ENCODE measurements around the gene UPK3A. TPM values are rescaled to one million over a fixed set of nuclear protein-coding genes. Genes with fewer than 3 reads are reported as not detected.

UPK3A gene
- total and polyA plus RNA-seq, 2 of the 13 experiments (the other 11 are each of a cell fraction or from before 2014, with no cell fraction given): 10.5 to 13.8 TPM

- H2AFZ ChIP-seq (ENCODE audit: low read length): no peak overlapping the region
- CTCF ChIA-PET (ENCODE audit: low intra/inter-chr PET ratio, low total read pairs): interaction anchor here (0.5 to 1.5 kb wide), 2 partner anchors 160 to 161 kb away, joined by 3 to 8 read pairs; no protein-coding TSS in a partner anchor
These were observed 21.8 kb upstream of the UPK3A start for GRCh38 chr22:45262931-45263462.

DNA sequence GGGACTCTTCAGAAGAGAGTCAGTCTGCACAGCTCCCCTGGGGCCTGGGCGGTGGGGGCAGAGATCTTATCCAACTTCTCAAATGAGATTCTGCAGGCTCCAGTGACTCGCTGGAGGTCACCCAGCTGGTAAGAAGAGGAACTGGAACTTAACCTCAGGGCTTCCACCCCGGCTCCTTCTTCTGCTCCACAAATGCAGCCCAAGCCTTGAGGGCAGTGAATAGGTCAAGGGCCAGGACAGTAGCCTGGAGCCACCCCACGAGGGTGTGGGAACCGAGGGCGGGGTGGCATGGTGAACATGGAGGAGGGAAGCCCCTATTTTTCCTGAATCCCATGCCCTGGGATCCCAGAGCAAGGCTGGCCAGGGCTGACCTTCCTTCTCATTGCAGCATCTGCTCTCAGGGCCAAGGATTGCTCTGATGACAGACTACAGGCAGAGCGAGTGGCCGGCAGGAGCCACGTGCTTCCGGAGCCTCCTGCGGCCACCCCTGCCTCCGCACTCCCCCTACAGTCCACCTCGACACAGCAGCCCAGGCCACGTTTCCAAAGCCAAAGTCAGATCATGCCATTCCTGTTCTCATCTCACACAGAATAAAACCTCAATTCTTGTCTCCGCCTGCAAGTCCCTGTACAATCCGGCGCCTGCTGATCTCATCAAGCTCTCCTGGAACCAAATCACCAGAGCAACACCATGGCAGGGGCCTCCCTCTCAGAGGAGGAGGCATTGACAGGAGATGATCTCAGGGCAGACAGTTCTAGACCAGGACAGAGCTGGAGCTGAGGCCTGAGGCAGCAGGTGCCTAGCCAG is 21.1 kb upstream of the UPK3A start:
- H3K36me3 ChIP-seq (replicated peaks in 1 of 2; ENCODE audit: control insufficient read depth in 1 of 2, insufficient read depth in 2 of 2, low read length in 2 of 2): no peaks in the 10 kb centered on the region
- peak overlapping the region in 1 of 3 experiments; percentile 43; a peak in 2 of 6 replicates for H3K4me3 ChIP-seq (replicated peaks in 1 of 3; ENCODE audit: insufficient read depth in 1 of 3, low read depth in 2 of 3, low read length in 3 of 3)
- H3K79me2 ChIP-seq (ENCODE audit: insufficient read depth, low read length): no peaks in the 10 kb centered on the region
- H3K9ac ChIP-seq (ENCODE audit: insufficient read depth, low read depth, low read length): peak overlapping the region; percentile 42; the same call in 1 of the 2 replicates
- H2AFZ ChIP-seq (ENCODE audit: low read length): peak overlapping the region; percentile 55
- no peaks in the 10 kb centered on the region for H4K20me1 ChIP-seq (ENCODE audit: insufficient read depth, low read length)
- intact Hi-C loops (cut with micrococcal nuclease; ENCODE audit: unreplicated experiment) (loop anchor here (2.0 to 10.0 kb wide), 5 partner anchors 17 to 291 kb away; no protein-coding TSS in a partner anchor), in situ Hi-C loops (cut with HindIII; ENCODE audit: extremely low pct_ligation_motif_present, low pct_unique_long_range_greater_than_20kb) (loop anchor here (5.0 kb wide), 1 partner anchor 161 kb away; no protein-coding TSS in a partner anchor)
- WGBS (ENCODE audit: low lambda C conversion rate): 13% methylated on average over 15 of the region's 17 CpGs
- FAIRE-seq (peak; percentile 79), ATAC-seq (peak; percentile 93), DNase-seq (ENCODE audit: low spot score) (peak; percentile 75)
- H3K9me3 ChIP-seq (ENCODE audit: low read length): no peaks in the 10 kb centered on the region
- H3K4me2 ChIP-seq (ENCODE audit: low read depth, low read length): peak overlapping the region; percentile 73
- H3K27me3 ChIP-seq (ENCODE audit: control insufficient read depth in 1 of 2, insufficient read depth in 2 of 2, low read length in 2 of 2): peaks cover 7 to 18% of the 10 kb centered on the region in 2 experiments; a peak in 4 of 5 replicates
- POLR2A ChIA-PET: interaction anchor here (1.1 to 1.5 kb wide), 3 partner anchors 10 to 19 kb away, joined by 3 to 7 read pairs (median 6); no protein-coding TSS in a partner anchor
- H3K4me1 ChIP-seq (ENCODE audit: insufficient read depth, low read length): peaks cover 46% of the 10 kb centered on the region
- CTCF ChIA-PET (ENCODE audit: low intra/inter-chr PET ratio, low total read pairs): interaction anchor here (0.5 to 1.5 kb wide), 2 partner anchors 160 to 162 kb away, joined by 3 to 8 read pairs; no protein-coding TSS in a partner anchor
- no TSS peak for BruUV-seq (replicated peaks)
- H3K27ac ChIP-seq (ENCODE audit: extremely low read length, insufficient read depth, low read length): no peak overlapping the region
- no peak for TF ChIP-seq ZNF512 (CRISPR knock-in tag; IDR thresholded peaks at IDR 0.05)
- TF ChIP-seq SRSF4 (IDR thresholded peaks at IDR 0.05; ENCODE audit: low read depth, low read length, poor library complexity, severe bottlenecking): no peak
- peak; percentile 25; the same call in 1 of the 2 replicates for TF ChIP-seq HNF4G (IDR thresholded peaks at IDR 0.05; ENCODE audit: borderline replicate concordance, low read depth, low read length)
- TF ChIP-seq HNF4G (CRISPR knock-in tag; IDR thresholded peaks at IDR 0.05; ENCODE audit: borderline replicate concordance, low read depth): peak; percentile 39; the same call in 1 of the 2 replicates
- TF ChIP-seq ZMYM4 (CRISPR knock-in tag; IDR thresholded peaks at IDR 0.05): peak; percentile 79
- TF ChIP-seq ATRX (CRISPR knock-in tag; IDR thresholded peaks at IDR 0.05; ENCODE audit: borderline replicate concordance): no peak
- TF ChIP-seq HINFP (CRISPR knock-in tag; IDR thresholded peaks at IDR 0.05; ENCODE audit: low read depth): no peak
- TF ChIP-seq KLF11 (CRISPR knock-in tag; IDR thresholded peaks at IDR 0.05): 0 out of 2 replicates have a peak, but pooled peaks have one; percentile 71
- peak; percentile 75; the same call in 1 of the 2 replicates for TF ChIP-seq MIER3 (CRISPR knock-in tag; IDR thresholded peaks at IDR 0.05; ENCODE audit: borderline replicate concordance)
- TF ChIP-seq ZSCAN9 (CRISPR knock-in tag; IDR thresholded peaks at IDR 0.05; ENCODE audit: borderline replicate concordance): peak; percentile 57; the same call in 1 of the 2 replicates

More at GRCh38 chr22:45262931-45263462, 21.8 kb upstream of the UPK3A start:
- POLR2A ChIA-PET: interaction anchor here (1.1 to 2.0 kb wide), 3 partner anchors 10 to 18 kb away, joined by 3 to 9 read pairs (median 7); no protein-coding TSS in a partner anchor
- DNase-seq (ENCODE audit: low spot score) (no peak), ATAC-seq (peak; percentile 35), FAIRE-seq (no peak)
- no peaks in the 10 kb centered on the region for H3K79me2 ChIP-seq (ENCODE audit: insufficient read depth, low read length)
- 78% methylated on average over 3 of the region's 14 CpGs for WGBS (ENCODE audit: low lambda C conversion rate)
- no peak overlapping the region for H3K4me3 ChIP-seq (replicated peaks in 1 of 3; ENCODE audit: insufficient read depth in 1 of 3, low read depth in 2 of 3, low read length in 3 of 3)
- TF ChIP-seq ARNT2 (CRISPR knock-in tag; IDR thresholded peaks at IDR 0.05; ENCODE audit: low read depth) (0 out of 2 replicates have a peak, but pooled peaks have one; percentile 1), ZBTB7A (CRISPR knock-in tag; IDR thresholded peaks at IDR 0.05) (no peak), GTF3A (CRISPR knock-in tag; conservative IDR thresholded peaks at IDR 0.05) (no peak), POLR2A (IDR thresholded peaks at IDR 0.05; ENCODE audit: insufficient read depth in 1 of 2, low read depth in 2 of 2, low read length in 2 of 2) (no peak)
- peaks cover 46% of the 10 kb centered on the region for H3K4me1 ChIP-seq (ENCODE audit: insufficient read depth, low read length)
- H3K27me3 ChIP-seq (ENCODE audit: control insufficient read depth in 1 of 2, insufficient read depth in 2 of 2, low read length in 2 of 2): peaks cover 7 to 18% of the 10 kb centered on the region in 2 experiments; a peak in 4 of 5 replicates
- in situ Hi-C loops (cut with HindIII; ENCODE audit: extremely low pct_ligation_motif_present, low pct_unique_long_range_greater_than_20kb): loop anchor here (5.0 kb wide), 1 partner anchor 161 kb away; no protein-coding TSS in a partner anchor
- BruUV-seq (replicated peaks): no TSS peak
- H3K9ac ChIP-seq (ENCODE audit: insufficient read depth, low read depth, low read length): no peak overlapping the region
- H3K4me2 ChIP-seq (ENCODE audit: low read depth, low read length): no peak overlapping the region
- no peaks in the 10 kb centered on the region for H4K20me1 ChIP-seq (ENCODE audit: insufficient read depth, low read length)
- intact Hi-C loops (cut with micrococcal nuclease; ENCODE audit: unreplicated experiment): loop anchor here (2.0 to 10.0 kb wide), 5 partner anchors 16 to 292 kb away; no protein-coding TSS in a partner anchor
- H3K9me3 ChIP-seq (ENCODE audit: low read length): no peaks in the 10 kb centered on the region
- no peaks in the 10 kb centered on the region for H3K36me3 ChIP-seq (replicated peaks in 1 of 2; ENCODE audit: control insufficient read depth in 1 of 2, insufficient read depth in 2 of 2, low read length in 2 of 2)
- no peak overlapping the region for H3K27ac ChIP-seq (ENCODE audit: extremely low read length, insufficient read depth, low read length)
